NCI-H524 (cell line): Measurements from ENCODE around the gene MLLT10.

Experiments used
- DNase-seq, 2 experiments: peaks; one replicate each; lab custom pipeline; 2025; lab: John Stamatoyannopoulos, UW

MLLT10 gene

DNA sequence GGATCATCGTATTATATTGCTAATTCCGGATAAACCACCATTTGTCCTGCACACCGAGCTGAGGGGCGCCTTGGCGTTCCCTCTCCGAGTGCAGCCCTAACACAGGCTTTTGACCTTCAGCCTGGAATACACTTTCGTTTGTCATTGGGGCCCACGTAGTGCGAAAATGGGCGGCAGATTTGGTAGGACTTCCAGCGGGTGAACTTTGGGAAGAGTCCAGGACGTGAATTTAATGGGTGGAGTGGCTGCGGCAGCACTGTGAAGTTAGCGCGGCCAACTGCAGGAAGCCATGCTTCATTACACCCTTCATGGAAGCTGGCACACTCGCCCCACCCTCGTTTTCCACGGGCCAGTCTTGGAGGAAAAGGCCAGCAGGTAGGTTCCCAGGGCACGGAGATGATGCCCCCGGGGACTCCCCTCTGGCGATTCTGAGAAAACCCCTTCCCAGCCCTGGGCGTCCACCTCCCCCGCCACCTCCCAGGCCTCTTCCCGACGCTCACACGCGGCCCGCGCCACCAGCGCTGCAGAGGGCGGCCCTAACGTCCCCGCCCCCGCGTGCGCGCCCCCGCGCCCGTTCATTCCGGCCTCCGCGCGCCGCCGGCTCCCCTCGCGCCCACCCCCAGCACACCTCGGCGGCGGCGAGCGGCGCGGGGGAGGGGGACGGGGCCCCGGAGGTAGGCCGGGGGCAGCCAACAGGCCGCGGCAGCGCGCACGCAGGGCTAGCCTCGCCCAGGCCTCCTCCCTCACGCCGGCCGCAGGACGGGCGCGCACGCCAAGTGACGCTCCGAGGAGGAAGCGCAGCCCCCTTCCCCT lies at the start of gene MLLT10:
Gene MLLT10 (plus strand): TSS at position 766 of the 813 bp plus-strand sequence. CDS start 413 bp downstream, outside the sequence.
- peak; percentile 55 to 83 for DNase-seq

DNA sequence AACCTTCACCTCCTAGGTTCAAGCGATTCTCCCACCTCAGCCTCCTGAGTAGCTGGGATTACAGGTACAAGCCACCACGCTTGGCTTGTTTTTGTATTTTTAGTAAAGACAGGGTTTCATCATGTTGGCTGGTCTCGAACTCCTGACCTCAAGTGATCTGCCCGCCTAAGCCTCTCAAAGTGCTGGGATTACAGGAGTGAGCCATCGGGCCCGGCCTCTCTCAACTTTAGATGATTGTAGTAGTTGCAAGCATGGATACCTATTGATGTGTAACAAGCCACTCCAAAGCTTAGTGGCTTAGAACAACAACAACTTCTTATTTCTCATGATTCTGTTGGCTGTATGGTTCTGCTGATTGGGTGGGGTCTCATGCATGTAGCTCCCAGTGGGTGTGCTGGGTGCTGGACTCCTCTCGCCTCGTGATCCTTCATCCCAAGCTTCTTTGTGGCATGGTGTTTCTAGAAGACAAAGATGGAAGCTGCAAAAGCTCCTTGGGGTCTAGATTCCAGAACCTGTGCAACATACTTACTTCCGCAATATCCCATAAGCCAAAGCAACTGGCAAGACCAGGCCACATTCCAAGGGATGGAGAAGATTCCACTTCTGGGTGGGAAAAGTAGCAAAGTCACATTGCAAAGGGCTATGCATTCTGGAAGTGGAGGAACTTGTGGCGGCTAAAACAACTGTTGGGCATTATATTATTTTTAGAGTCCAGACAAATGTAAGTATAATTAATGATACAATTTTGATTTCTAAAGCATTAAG lies 46.4 kb upstream of the MLLT10 start:
- DNase-seq = no peak

DNA sequence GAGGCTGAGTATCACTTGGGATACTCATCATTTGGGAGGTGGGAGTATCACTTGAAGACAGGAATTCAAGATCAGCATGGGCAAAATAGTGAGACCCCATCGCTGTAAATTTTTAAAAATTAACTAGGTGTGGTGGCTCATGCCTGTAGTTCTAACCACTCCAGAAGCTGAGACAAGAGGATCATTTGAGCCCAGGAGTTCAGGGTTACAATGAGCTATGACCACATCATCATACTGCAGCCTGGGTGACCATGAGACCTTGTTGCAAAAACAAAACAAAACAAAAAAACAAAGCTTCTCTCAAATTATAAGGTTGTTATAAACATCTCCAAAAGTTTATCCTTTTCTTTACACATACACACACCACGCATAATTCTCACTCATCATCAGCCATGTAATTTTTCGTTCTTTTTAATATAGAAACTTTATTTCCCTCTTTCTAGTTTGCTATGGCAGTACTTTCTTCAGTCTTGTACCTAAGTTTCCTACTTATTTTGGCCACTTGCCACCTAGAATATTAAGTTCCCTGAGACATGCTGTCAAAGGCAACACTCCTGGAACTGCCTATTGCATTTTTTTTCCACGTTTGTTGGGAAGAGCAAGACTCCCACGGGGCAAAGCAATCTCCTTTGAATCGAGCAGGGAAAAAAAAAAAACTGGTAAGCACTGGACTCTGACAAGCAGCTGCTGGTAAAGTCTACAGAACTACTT lies 45.6 kb upstream of the MLLT10 start:
- DNase-seq = no peak

DNA sequence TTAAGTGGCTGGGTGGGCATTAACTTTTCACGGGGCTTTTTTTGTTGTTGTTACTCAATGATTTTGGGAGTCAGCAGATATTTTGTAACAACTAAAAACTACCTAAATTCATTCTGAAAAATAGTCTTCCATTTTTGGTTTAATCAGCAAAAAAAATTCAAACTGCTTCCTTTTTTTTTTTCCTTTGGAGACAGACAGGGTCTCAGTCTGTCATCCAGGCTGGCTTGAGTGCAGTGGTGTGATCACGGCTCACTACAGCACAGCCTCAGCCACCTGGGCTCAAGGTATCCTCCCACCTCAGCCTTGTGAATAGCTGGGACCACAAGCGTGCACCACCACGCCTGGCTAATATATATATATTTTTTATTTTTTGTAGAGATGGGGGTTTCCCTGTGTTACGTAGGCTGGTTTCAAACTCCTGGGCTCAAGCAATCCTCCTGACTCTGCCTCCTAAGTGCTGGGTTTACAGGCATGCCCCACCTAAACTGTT lies 45.0 kb upstream of the MLLT10 start:
- DNase-seq = no peak

DNA sequence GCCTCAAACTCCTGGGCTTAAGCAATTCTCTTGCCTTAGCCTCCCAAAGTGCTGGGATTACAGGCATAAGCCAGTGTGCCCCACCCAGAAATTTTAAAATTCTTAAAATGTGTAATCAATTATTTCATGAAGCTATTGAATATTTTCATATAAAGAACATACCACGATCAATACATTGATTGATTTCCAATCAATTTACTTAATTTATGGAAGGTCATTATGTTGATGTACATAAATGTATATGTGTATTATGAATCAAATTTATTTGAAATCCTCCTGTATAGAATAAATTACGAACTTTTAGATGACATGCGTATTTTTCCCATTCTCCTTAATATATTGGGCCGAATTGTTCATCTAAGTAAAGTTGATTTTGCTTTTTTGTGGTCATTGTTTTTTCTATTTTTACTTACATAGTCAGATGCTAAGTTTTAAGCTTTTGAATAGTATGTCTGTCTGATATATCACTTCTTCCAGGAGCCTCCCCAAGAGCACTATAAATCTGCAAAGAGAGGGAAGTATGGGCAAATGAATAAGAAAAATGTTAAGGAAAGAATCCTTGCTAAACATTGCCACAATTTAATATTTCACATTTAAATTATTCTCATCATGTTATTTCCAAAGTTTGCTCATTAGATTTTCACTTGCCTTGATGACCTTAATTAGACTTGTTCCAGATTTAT lies 43.9 kb upstream of the MLLT10 start:
- DNase-seq = no peak

DNA sequence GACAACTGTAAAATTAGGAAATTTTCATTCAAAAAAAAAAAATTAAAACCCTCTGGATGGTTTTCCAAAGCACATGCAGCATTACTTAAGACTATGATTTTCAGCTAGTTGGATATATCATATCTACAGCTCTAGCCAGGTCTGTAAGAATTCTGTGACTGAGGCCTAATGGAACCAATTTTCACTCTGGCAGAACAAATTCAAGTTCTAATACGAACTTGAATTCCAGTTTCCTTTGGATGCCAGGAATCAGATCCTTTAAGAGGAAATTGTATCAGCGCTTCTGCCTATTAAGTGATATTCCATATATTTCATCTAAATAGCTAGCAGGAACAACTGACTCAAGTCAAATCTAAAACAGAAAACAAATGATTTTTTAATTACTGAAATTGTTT lies 43.3 kb upstream of the MLLT10 start:
- DNase-seq = no peak

DNA sequence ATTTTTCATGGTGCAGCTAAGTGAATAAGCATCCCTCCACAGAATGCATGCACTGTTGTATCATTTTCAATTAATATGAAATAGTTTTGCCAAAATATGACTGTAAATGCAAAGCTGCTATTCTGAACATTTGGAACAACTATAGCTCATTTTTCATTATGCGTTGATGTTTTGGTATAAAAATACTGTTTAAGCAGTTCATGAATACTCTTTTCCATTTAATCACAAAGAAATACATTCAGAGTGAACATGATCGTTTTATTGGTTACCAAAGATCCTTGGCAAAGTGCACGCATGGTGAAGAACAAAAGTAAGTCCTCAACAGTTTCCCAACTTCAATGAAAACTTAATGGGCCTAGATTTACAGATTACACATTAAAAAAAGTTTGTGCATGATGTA lies 41.6 kb upstream of the MLLT10 start:
- DNase-seq = no peak

DNA sequence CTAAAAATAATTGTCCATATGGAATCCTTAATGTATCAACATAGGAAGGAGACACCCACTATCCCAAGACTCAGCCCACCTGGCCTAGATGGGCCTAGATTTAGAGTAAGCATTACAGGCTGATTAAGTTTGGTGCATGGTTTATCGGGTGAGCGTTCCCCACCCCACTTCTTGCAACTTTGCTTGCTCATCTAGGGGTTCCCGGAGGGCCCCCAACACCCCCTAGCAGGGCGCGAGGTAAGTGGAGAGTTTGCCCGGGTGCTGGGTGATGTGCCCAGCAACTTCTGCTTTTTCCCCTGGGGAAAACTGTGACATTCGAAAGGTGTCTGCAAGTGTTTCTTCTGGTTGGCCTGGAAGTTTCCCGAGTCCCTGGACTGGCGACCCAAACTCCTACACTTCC lies 40.2 kb upstream of the MLLT10 start:
- no peak for DNase-seq

DNA sequence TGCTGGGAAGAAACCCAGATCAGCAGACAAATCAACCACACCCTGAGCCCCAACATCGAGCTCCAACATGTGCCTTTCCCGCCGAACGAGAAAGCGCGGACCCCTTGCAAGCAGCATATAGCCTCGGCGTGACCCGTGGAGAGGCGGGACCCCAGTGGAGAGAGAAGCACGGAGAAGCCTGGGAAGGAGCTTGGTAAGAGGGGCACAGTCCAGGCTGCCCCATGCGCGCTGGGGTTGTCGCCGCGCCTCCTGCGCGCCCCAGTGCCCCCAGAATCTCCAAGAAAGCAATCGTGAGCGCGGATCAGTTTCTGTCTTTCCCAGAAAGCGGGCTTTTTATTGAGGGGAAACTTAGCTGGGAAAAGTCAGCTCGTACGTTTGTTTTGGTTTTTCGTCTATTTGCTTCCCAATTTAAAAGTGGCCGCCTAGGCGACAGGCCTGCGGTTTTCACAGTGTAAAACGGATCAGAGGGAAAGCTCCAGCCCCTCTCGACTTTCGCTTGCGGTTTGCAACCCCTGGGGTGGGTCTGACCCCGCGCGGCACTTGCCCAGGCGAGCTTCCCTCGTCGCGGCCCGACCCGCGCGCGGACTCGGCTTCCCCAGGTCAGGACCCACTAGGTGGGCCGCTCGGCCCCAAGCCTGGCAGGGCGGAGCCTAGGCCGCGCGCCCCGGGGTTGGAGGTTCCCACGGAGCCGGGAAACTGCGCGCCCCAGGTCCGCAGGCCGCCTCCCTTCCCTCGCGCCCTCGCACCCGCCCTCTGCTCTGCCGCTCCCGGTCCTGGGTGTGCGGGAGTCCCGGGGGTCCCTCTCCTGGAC lies 39.6 kb upstream of the MLLT10 start:
- no peak for DNase-seq

DNA sequence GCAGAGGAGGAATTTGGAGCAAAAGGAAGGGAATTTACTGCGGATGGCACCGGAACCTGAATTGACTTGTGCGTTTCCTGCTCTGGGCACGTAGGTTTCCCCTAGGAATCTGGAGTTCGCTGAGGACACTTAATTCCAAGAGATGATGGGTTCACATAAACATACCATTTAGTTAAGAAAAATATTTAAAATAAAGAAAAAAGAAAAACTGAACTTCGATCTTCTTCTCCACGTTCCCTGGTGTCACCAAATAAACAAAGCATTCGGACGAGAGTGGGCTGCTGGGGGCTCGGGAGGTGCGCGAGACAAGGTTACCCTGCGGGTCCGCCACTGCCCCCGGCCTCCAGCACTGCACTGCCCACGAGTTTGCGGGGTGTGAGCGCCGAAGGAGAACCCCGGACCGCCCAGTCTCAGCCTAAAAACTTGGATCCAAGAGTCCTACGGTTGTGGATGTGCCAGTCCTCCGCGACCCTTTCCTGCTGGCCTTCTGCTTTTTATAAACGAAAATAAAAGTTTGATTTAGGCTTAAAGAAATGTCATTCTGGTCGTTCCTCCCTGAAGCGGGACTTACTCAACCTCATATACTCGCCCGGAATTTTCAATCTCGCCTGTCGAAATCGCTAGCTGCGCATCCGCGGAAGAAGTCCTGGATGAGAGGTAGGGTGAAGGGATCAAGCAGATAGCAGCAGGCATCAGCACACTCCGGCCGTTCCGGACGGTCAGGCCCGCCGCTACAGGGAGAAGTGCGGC lies 38.9 kb upstream of the MLLT10 start:
- peak in 1 of 2 experiments; percentile 8 for DNase-seq

DNA sequence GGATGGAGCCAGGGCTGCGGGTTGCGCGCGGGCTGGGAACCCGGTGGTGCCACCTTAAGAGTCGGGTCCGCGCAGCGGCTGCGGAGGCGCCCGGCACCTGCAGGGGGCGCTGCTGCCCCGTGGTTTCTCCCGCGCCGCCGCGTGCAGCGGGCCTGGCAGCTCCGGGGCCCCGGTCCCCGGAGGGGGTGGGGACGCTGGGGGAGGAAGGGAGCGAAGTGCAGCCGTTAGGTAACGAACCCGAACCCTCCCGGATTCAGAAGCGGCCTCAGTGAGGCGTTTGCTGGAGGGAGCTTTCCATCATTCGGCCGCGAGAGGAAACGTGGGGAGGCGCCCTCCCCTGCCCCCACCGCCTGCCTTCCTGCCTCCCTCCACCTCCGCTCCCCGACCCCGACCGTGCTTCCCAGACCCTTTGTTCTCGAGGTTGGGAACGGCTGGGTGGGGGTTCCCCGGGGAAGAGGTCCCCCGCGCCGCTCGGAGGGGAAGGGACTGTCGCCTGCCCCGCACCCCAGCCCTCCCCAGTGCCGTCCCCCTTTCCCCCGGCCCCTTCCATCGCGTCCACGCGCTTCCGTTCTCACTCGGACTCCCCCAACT lies 38.2 kb upstream of the MLLT10 start:
- DNase-seq = peak; percentile 51 to 77

DNA sequence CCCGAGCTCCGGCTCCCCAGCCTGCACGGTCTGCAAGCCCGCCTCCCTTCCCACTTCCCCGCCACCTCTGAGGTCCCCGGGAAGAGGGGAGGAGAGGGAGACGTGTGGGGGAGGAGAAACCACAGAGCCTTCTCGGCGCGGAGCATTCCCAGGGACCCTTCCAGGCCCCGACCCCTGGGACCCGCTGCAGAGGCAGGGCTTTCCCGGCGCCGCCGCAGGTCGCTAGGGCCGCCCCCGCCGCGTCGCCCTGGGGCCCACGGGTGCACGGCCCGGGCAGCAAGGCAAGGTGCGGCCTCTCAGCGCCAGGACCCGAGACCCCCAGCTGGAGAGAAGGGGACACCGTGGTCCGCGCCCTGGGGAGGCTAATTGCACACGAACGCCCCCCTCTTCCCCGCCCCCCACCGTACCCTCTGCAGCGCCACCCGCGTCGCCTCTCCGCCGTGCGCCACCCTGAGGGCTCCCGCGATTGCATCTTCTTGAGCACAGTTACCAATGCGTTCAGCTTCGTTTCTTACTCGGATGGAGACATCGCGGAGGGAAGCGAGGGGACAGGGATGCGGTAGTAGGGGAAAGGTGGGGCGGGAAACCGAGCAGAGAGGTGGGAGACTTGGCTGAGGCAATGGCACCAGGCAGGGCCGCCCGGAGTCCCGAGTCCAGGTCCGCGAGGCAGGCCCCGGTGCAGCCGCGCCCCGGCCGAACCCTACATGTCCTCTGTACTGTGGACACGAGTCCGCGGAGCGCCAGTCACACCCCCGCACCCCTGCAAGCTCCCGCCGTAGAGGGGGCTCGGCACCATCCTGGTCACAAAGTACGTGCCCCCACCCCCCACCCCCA lies 37.5 kb upstream of the MLLT10 start:
- DNase-seq = peak; percentile 43 to 62

DNA sequence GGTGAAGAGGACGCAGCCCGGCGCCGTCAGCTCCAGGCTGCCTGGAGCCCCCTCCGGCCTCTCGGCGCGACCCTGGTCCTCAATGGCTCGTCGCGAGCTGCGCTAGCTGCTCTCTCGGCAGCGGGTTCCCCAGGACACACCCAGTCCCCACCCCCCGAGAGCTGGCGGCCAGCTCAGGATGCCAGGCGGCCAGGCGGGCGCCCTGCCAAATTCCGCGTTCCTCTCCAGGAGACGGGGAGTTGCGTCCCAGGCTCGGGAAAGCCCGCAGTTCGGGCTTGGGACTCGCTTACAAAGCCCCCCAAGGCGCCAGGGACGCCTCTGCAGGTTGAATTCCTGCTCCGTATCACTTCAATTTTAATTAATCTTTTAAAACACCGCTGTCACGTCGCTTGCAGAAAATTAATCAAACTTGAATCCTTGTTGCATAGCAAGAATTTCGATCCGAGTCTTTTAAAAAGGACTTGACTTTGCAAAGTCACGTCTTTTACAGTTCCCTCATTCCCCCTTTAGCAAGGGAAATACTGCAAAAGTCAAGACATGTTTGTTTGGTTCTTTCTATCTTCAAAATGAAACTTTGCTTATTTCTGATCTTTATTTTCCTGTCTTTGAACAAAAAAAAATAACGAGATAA lies 36.7 kb upstream of the MLLT10 start:
- DNase-seq = peak; percentile 58 to 81

DNA sequence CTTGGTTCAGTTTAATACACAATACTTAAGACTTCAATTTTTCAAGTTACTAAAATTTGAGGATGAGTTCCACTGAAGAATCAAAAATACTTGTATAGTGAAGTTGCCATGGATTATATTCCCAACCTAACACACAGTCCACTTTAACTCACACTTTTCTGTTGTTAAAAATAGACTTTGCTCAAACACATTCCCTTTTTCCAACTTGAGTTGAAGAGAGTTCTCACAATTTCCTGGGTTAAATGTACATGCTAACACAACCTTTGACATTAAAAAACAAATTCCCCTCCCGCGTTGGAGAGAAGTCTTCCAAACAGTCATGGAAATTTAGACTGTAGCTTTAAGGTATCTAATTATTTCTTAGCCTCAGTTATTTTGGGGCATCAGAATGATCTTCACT lies 35.7 kb upstream of the MLLT10 start:
- no peak for DNase-seq

DNA sequence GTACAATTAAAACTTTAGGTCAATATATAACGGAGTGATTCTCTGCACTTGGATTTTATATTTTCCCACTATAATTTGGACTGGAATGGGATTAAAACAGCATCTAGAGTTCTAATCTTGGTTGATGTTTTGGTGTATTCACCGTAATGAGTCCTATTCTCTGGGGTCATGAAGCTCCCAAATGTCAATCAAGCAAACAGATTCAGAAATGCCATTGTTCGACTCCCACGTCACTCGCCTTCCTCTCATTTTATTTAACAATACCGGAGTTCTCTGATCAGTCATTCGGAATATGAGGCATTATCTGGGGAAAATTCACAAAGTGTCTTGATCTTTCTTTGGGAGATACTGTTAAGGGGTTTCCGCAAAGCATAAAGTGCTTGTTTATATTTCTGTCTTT lies 35.0 kb upstream of the MLLT10 start:
- no peak for DNase-seq

DNA sequence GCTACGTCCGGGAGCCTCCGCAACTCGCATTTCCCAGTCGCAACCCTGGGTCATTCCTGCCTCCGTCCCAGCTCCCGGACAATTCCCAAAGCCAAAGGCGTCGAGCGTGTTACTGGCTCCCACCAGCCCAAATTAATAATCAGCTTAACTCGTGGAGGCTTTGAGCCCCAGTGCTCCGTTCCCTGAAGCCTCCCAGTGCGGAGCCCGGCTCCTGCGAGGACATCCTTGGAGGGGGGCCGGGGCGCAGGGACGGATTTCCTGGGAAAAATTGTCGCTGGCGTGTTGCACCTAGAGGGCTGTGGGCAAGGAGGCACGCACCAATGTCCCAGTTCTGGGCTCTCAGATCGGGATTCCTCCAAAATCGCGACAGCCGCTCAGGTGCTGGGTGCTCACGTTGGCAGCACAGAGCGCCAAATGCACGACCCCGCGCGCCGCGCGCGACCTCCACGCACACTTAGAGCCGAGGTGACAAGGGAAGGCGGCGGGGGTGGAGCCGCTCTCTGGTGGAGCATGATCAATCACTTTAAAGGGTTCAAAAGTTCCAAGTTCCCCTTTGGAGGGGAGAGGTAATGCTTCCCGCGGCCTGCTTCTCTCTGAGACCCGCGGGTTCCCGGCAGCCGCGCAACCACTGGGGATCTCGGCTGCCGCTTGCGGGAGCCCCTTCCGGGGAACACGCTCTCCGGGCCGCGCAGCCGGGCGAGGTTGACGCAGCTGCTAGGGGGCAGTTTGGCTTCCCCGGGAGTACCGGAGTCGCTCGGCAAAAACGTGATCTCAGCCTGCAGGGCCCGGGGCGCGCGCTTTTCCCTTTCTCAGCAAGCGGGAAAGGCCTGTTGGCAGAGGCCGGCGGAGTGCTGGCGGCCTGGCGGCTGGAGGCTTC lies 34.1 kb upstream of the MLLT10 start:
- no peak for DNase-seq

DNA sequence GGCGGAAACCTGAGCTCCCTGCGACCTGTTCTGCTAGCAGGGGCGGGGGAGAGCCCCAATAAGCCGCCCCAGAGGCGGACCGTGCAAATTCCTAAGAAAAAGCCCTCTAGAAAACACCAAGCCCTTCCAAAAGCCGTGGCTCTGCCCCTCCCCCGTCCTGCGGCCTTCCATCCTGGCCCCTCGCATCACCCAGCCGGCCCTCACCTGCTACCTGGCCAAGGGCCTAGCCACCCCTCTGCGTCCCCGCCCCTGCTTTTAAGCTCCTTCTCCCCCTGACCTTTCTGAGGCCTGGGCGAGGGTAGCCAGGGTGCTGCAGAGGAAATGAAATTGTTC lies 33.5 kb upstream of the MLLT10 start:
- no peak for DNase-seq

DNA sequence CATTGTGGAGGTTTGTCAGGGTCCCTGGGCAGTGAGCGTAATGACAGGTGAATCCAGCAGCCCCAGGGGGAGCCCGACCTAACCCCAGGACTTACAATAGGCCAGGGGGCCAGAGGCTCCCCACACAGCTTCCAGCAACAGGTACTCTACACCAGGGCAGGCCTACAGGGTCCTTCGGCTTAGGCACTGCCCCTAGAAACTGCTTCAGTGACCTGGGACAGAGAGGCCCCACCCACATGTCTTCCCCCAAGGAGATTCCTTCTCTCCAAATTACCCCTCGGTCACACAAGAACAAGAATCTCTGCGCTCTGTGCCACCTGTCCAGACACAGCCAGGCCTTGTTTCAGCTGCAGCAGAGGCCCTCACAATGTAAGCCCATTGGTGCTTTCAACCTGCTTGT lies 32.9 kb upstream of the MLLT10 start:
- DNase-seq = no peak
